Measurements from ENCODE around the gene NFATC4. TPM values are rescaled to one million over a fixed set of nuclear protein-coding genes. Genes with fewer than 3 reads are reported as not detected.
A peak's percentile ranks its signal among the peaks of the same experiment; 100 is the strongest.

Gene NFATC4
- total RNA-seq, 2 donors from 2014 or later = 11.2 to 24.0 TPM

- H3K27me3 ChIP-seq = no peaks in the 10 kb centered on the region
- H3K9me3 ChIP-seq = no peaks in the 10 kb centered on the region
- H3K4me3 ChIP-seq = no peak overlapping the region
- TF ChIP-seq, protein P1, sequence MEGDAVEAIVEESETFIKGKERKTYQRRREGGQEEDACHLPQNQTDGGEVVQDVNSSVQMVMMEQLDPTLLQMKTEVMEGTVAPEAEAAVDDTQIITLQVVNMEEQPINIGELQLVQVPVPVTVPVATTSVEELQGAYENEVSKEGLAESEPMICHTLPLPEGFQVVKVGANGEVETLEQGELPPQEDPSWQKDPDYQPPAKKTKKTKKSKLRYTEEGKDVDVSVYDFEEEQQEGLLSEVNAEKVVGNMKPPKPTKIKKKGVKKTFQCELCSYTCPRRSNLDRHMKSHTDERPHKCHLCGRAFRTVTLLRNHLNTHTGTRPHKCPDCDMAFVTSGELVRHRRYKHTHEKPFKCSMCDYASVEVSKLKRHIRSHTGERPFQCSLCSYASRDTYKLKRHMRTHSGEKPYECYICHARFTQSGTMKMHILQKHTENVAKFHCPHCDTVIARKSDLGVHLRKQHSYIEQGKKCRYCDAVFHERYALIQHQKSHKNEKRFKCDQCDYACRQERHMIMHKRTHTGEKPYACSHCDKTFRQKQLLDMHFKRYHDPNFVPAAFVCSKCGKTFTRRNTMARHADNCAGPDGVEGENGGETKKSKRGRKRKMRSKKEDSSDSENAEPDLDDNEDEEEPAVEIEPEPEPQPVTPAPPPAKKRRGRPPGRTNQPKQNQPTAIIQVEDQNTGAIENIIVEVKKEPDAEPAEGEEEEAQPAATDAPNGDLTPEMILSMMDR (IDR thresholded peaks at IDR 0.05) = no peak
- intact Hi-C loops (cut with DNase I) = no loop called here
- DNase-seq = no peak
- H3K36me3 ChIP-seq = no peaks in the 10 kb centered on the region
- peaks cover 18% of the 10 kb centered on the region for H3K4me1 ChIP-seq
- H3K9ac ChIP-seq (ENCODE audit: low read depth in 2 of 2, low read length in 2 of 2) = peak overlapping the region in 1 of 2 donors; percentile 69
- peak overlapping the region; percentile 79 for H3K27ac ChIP-seq
Observed at GRCh38 chr14:24426150-24426911, 58.3 kb downstream of the NFATC4 start.

DNA sequence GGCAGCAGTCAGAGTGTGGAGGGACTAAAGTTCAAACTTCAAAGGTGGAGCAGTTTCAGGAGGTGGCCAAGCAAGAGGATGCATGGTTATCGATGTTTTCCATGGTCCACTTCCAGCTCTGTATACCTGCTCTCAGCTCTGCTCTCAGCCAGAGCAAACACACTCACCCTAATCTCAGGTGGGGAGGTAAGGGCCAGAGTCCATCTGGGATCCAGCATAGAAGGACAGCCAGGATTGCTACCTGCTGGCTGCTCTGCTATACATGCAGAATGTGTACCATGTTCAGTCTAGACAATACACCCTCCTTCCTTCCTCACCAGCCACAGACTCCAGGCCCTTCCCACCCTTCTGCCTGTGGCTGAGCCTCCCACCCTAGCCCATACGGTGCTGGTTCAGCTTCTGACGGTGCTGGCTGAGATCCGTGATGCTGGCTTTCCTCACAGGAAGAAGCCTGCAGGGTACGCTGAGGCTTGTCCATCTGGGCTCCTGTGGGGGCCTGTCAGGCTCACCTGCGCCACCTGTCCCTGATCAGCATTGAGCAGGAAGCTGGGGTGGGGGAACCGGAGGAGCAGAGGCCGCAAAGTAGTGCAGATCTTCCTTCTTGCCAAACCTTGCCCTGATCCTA, 59.0 kb downstream of the NFATC4 start:
- Histone ChIP-seq H3K36me3 (peaks cover under 1% of the 10 kb centered on the region), H3K27me3 (no peaks in the 10 kb centered on the region), H3K4me1 (peaks cover 23% of the 10 kb centered on the region), H3K9me3 (no peaks in the 10 kb centered on the region), H3K27ac (peak overlapping the region; percentile 79), H3K4me3 (no peak overlapping the region), H3K9ac (ENCODE audit: low read depth in 2 of 2, low read length in 2 of 2) (peak overlapping the region in 1 of 2 donors; percentile 69)
- TF ChIP-seq, protein P1 (IDR thresholded peaks at IDR 0.05) = no peak
- peak; percentile 79 for DNase-seq
- intact Hi-C loops (cut with DNase I) = no loop called here

GRCh38 chr14:24427537-24428508, 59.8 kb downstream of the NFATC4 start:
- H3K4me1 ChIP-seq = peaks cover 25% of the 10 kb centered on the region
- H3K9me3 ChIP-seq = no peaks in the 10 kb centered on the region
- no peak overlapping the region for H3K4me3 ChIP-seq
- H3K36me3 ChIP-seq = peaks cover 3% of the 10 kb centered on the region
- intact Hi-C loops (cut with DNase I) = no loop called here
- no peaks in the 10 kb centered on the region for H3K27me3 ChIP-seq
- TF ChIP-seq, protein P1 (IDR thresholded peaks at IDR 0.05) = no peak
- H3K27ac ChIP-seq = peak overlapping the region; percentile 79
- no peak for DNase-seq
- peak overlapping the region in 1 of 2 donors; percentile 63 for H3K9ac ChIP-seq (ENCODE audit: low read depth in 2 of 2, low read length in 2 of 2)

- Histone ChIP-seq H3K36me3 (peaks cover 11% of the 10 kb centered on the region), H3K9ac (ENCODE audit: low read depth in 2 of 2, low read length in 2 of 2) (peak overlapping the region; percentile 87 to 95), H3K4me3 (no peak overlapping the region), H3K27ac (peak overlapping the region; percentile 92), H3K4me1 (peaks cover 25% of the 10 kb centered on the region), H3K27me3 (no peaks in the 10 kb centered on the region), H3K9me3 (no peaks in the 10 kb centered on the region)
- DNase-seq = no peak
- intact Hi-C loops (cut with DNase I) = no loop called here
- TF ChIP-seq, protein P1 (IDR thresholded peaks at IDR 0.05) = no peak
Observed at GRCh38 chr14:24428628-24429394, 60.8 kb downstream of the NFATC4 start.

Other genes with a start within 250 kb of the NFATC4 start
- gene FITM1, start 237.5 kb upstream of the NFATC4 start, total RNA-seq = 1 to 10 TPM in 1 of 2 donors, under 1 TPM in 1; 0.85 to 1.5 TPM
- gene PSME1, start 232.0 kb upstream of the NFATC4 start, total RNA-seq = 100 to 1,000 TPM; 199 to 235 TPM
- 10 to 100 TPM; 21.1 to 49.6 TPM for gene EMC9, start 226.6 kb upstream of the NFATC4 start, total RNA-seq
- 100 to 1,000 TPM; 151 to 320 TPM for gene PSME2, start 221.6 kb upstream of the NFATC4 start, total RNA-seq
- 10 to 100 TPM; 36.1 to 70.4 TPM for gene RNF31, start 220.7 kb upstream of the NFATC4 start, total RNA-seq
- gene IRF9, start 206.9 kb upstream of the NFATC4 start, total RNA-seq = 10 to 100 TPM; 54.4 to 57.5 TPM
- gene REC8, start 196.1 kb upstream of the NFATC4 start, total RNA-seq = 1 to 10 TPM; 5.1 TPM
- 10 to 100 TPM; 19.3 to 78.2 TPM for gene IPO4, start 179.4 kb upstream of the NFATC4 start, total RNA-seq
- gene TM9SF1, start 172.7 kb upstream of the NFATC4 start, total RNA-seq = 10 to 100 TPM; 58.8 to 65.6 TPM
- under 1 TPM; 0.19 to 0.49 TPM for gene TSSK4, start 162.5 kb upstream of the NFATC4 start, total RNA-seq
- gene CHMP4A, start 154.7 kb upstream of the NFATC4 start, total RNA-seq = 10 to 100 TPM; 47.8 to 48.0 TPM
- gene MDP1, start 152.1 kb upstream of the NFATC4 start, total RNA-seq = 10 to 100 TPM in 1 of 2 donors, 1 to 10 TPM in 1; 8.2 to 10.9 TPM
- 100 to 1,000 TPM; 126 to 150 TPM for gene NEDD8, start 135.8 kb upstream of the NFATC4 start, total RNA-seq
- 10 to 100 TPM; 57.9 to 68.1 TPM for gene GMPR2, start 135.3 kb upstream of the NFATC4 start, total RNA-seq
- gene TINF2, start 125.6 kb upstream of the NFATC4 start, total RNA-seq = 10 to 100 TPM; 45.5 to 45.7 TPM
- gene TGM1, start 105.0 kb upstream of the NFATC4 start, total RNA-seq = 1 to 10 TPM in 1 of 2 donors, under 1 TPM in 1; 0.40 to 3.9 TPM
- gene RABGGTA, start 96.6 kb upstream of the NFATC4 start, total RNA-seq = 10 to 100 TPM; 37.3 to 38.3 TPM
- gene DHRS1, start 68.4 kb upstream of the NFATC4 start, total RNA-seq = 10 to 100 TPM; 38.0 to 42.4 TPM
- gene NOP9, start 68.3 kb upstream of the NFATC4 start, total RNA-seq = 10 to 100 TPM; 23.8 to 49.8 TPM
- gene CIDEB, start 60.2 kb upstream of the NFATC4 start, total RNA-seq = 10 to 100 TPM in 1 of 2 donors, 1 to 10 TPM in 1; 7.7 to 12.9 TPM
- 1 to 10 TPM; 2.7 to 7.8 TPM for gene LTB4R2, start 58.0 kb upstream of the NFATC4 start, total RNA-seq
- 1 to 10 TPM; 1.5 to 4.0 TPM for gene LTB4R, start 56.7 kb upstream of the NFATC4 start, total RNA-seq
- 10 to 100 TPM in 1 of 2 donors, 1 to 10 TPM in 1; 6.7 to 10.2 TPM for gene ADCY4, start 33.1 kb upstream of the NFATC4 start, total RNA-seq
- gene RIPK3, start 28.2 kb upstream of the NFATC4 start, total RNA-seq = 10 to 100 TPM; 30.1 to 38.2 TPM
- 10 to 100 TPM; 13.0 to 26.7 TPM for gene NYNRIN, start 30.8 kb downstream of the NFATC4 start, total RNA-seq
- gene CBLN3, start 61.5 kb downstream of the NFATC4 start, total RNA-seq = 1 to 10 TPM; 1.8 to 2.0 TPM
- 10 to 100 TPM; 82.6 to 90.4 TPM for gene KHNYN, start 61.8 kb downstream of the NFATC4 start, total RNA-seq
- 10 to 100 TPM; 32.5 to 40.9 TPM for gene SDR39U1, start 74.6 kb downstream of the NFATC4 start, total RNA-seq
- 1 to 10 TPM; 1.3 TPM for gene CMA1, start 140.1 kb downstream of the NFATC4 start, total RNA-seq
- 1 to 10 TPM; 3.2 to 5.4 TPM for gene CTSG, start 208.1 kb downstream of the NFATC4 start, total RNA-seq
- gene GZMH, start 241.5 kb downstream of the NFATC4 start, total RNA-seq = under 1 TPM; 0.53 to 0.59 TPM